ENCODE results near the gene MTMR3.

GRCh38 chr22:30027791-30028190 lies 144.8 kb downstream of the MTMR3 start:
- TF ChIP-seq CTCF (IDR thresholded peaks at IDR 0.05 in 4 of 5, conservative IDR thresholded peaks at IDR 0.05 in 1 of 5) (no peak), POLR2A (IDR thresholded peaks at IDR 0.05) (no peak)

All from gastrocnemius medialis (tissue), 4 donors.